PC-9 (cell line): Measurements from ENCODE around the gene BHLHA15. TPM values are rescaled to one million over a fixed set of nuclear protein-coding genes. Genes with fewer than 3 reads are reported as not detected.

Experiments used
- BruUV-seq: library from RNA; stranded (reverse); fragments of 400-500 nt; replicated peaks from 2 replicates; lab custom pipeline; 2021; lab: Mats Ljungman, UMichigan
- CTCF ChIA-PET: fragments of 300-600 bp; sonication (Branson Sonifier 250); formaldehyde crosslinking; loops from one replicate; lab custom pipeline; 2022; ENCODE audit warnings: antibody characterized with exemption; lab: Charles Lee
- POLR2A ChIA-PET: fragments of 300-600 bp; sonication (Branson Sonifier 250); formaldehyde crosslinking; loops from one replicate; lab custom pipeline; 2022; ENCODE audit warnings: antibody characterized with exemption; ENCODE audit not compliant: unreplicated experiment; lab: Charles Lee
- DNase-seq, 2 experiments: peaks; one replicate each; pipeline versions ENCODE4 v3.0.0 to v3.0.0-alpha.2; 2015 to 2022; ENCODE audit warnings: mixed read lengths in 1 of 2
- H2AFZ ChIP-seq: fragments of 200-600 bp; sonication (generic); 2 replicates; pipeline ENCODE4 v1.8.1; 2017; ENCODE audit warnings: antibody characterized with exemption
- H3F3A ChIP-seq: fragments of 200-600 bp; sonication (generic); 2 replicates; pipeline ENCODE4 v1.8.1; 2017; ENCODE audit warnings: antibody characterized with exemption, mild to moderate bottlenecking, low read depth; ENCODE audit not compliant: insufficient read depth
- H3K27ac ChIP-seq: fragments of 200-600 bp; sonication (generic); 2 replicates; pipeline ENCODE4 v1.6.1; 2016; ENCODE audit warnings: mixed run types
- H3K27me3 ChIP-seq: fragments of 200-600 bp; sonication (generic); 2 replicates; pipeline ENCODE4 v1.6.1; 2016; ENCODE audit warnings: low read depth, mixed run types; ENCODE audit not compliant: insufficient read depth
- H3K36me3 ChIP-seq: fragments of 200-600 bp; sonication (generic); 2 replicates; pipeline ENCODE4 v1.6.1; 2016; ENCODE audit warnings: low read depth, mixed run types
- H3K4me1 ChIP-seq: fragments of 200-600 bp; sonication (generic); replicated peaks from 2 replicates; pipeline ENCODE4 v1.6.1; 2016; ENCODE audit warnings: mixed run types; ENCODE audit not compliant: insufficient read depth
- H3K4me2 ChIP-seq: fragments of 200-600 bp; sonication (generic); 2 replicates; pipeline ENCODE4 v1.6.1; 2017; ENCODE audit warnings: mixed run types
- H3K4me3 ChIP-seq: fragments of 200-600 bp; sonication (generic); 2 replicates; pipeline ENCODE4 v1.6.1; 2016; ENCODE audit warnings: mixed run types
- H3K79me2 ChIP-seq: fragments of 200-600 bp; sonication (generic); 2 replicates; pipeline ENCODE4 v1.6.1; 2017; ENCODE audit warnings: low read depth, mixed run types
- H3K9me2 ChIP-seq: fragments of 200-600 bp; sonication (generic); 2 replicates; pipeline ENCODE4 v1.8.1; 2017; ENCODE audit warnings: mild to moderate bottlenecking; ENCODE audit not compliant: insufficient read depth
- H3K9me3 ChIP-seq: fragments of 200-600 bp; sonication (generic); 2 replicates; pipeline ENCODE4 v1.8.1; 2016; ENCODE audit warnings: low read depth; ENCODE audit not compliant: insufficient read depth
- H4K20me1 ChIP-seq: fragments of 200-600 bp; sonication (generic); 2 replicates; pipeline ENCODE4 v1.8.1; 2017; ENCODE audit not compliant: insufficient read depth
- EZH2 ChIP-seq: fragments of 200-600 bp; sonication (generic); IDR thresholded peaks from 2 replicates; pipeline ENCODE4 v1.8.0; 2017; ENCODE audit warnings: antibody characterized with exemption, low read depth
- intact Hi-C: fragments of 100-400 bp; cut with micrococcal nuclease; formaldehyde crosslinking; loops from one replicate; pipeline ENCODE4 v1.10.0; 2022; ENCODE audit not compliant: unreplicated experiment
- total RNA-seq: library from RNA; stranded (reverse); gene quantifications from 2 replicates; pipeline ENCODE4 v1.2.3, GENCODE V29; 2021
- TF ChIP-seq, protein P1 (sequence below): fragments of 200-600 bp; sonication (generic); conservative IDR thresholded peaks from 2 replicates; pipeline ENCODE4 v1.6.1; 2017; ENCODE audit warnings: mixed run types, antibody characterized with exemption, mild to moderate bottlenecking, moderate library complexity

BHLHA15 gene
- total RNA-seq, 1 experiment from 2014 or later = 0.79 TPM

- ChIA-PET CTCF (no interaction called here), POLR2A (no interaction called here)
- TF ChIP-seq, protein P1, sequence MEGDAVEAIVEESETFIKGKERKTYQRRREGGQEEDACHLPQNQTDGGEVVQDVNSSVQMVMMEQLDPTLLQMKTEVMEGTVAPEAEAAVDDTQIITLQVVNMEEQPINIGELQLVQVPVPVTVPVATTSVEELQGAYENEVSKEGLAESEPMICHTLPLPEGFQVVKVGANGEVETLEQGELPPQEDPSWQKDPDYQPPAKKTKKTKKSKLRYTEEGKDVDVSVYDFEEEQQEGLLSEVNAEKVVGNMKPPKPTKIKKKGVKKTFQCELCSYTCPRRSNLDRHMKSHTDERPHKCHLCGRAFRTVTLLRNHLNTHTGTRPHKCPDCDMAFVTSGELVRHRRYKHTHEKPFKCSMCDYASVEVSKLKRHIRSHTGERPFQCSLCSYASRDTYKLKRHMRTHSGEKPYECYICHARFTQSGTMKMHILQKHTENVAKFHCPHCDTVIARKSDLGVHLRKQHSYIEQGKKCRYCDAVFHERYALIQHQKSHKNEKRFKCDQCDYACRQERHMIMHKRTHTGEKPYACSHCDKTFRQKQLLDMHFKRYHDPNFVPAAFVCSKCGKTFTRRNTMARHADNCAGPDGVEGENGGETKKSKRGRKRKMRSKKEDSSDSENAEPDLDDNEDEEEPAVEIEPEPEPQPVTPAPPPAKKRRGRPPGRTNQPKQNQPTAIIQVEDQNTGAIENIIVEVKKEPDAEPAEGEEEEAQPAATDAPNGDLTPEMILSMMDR = no peak
- TF ChIP-seq EZH2 = no peak
- Histone ChIP-seq H3K4me3 (no peak overlapping the region), H3K4me1 (no peaks in the 10 kb centered on the region), H3K4me2 (no peak overlapping the region), H3K9me3 (no peaks in the 10 kb centered on the region), H3K79me2 (0 out of 2 replicates have a peak, but pooled peaks cover 2% of the 10 kb centered on the region), H4K20me1 (peaks cover 15% of the 10 kb centered on the region), H2AFZ (no peak overlapping the region), H3F3A (no peaks in the 10 kb centered on the region), H3K9me2 (no peaks in the 10 kb centered on the region), H3K27me3 (no peaks in the 10 kb centered on the region), H3K36me3 (peaks cover 13% of the 10 kb centered on the region; the same call in 1 of the 2 replicates), H3K27ac (no peak overlapping the region)
- no TSS peak for BruUV-seq
- intact Hi-C loops = no loop called here
- DNase-seq = no peak
These were observed 18.3 kb upstream of the BHLHA15 start for GRCh38 chr7:98192781-98193457.

GRCh38 chr7:98193474-98194180, 17.6 kb upstream of the BHLHA15 start:
- peaks cover 13% of the 10 kb centered on the region; the same call in 1 of the 2 replicates for H3K36me3 ChIP-seq
- intact Hi-C loops = no loop called here
- no TSS peak for BruUV-seq

GRCh38 chr7:98194186-98194585, 17.1 kb upstream of the BHLHA15 start:
- intact Hi-C loops = no loop called here
- no peak overlapping the region for H3K4me3 ChIP-seq
- H3K4me2 ChIP-seq = no peak overlapping the region
- no peaks in the 10 kb centered on the region for H3K4me1 ChIP-seq
- H2AFZ ChIP-seq = no peak overlapping the region
- TF ChIP-seq, protein P1 = no peak
- no peak for TF ChIP-seq EZH2
- H3K36me3 ChIP-seq = peaks cover 13% of the 10 kb centered on the region; the same call in 1 of the 2 replicates
- no peaks in the 10 kb centered on the region for H3K27me3 ChIP-seq
- H4K20me1 ChIP-seq = peaks cover 15% of the 10 kb centered on the region
- ChIA-PET CTCF (no interaction called here), POLR2A (no interaction called here)
- peaks cover 3% of the 10 kb centered on the region; the same call in 1 of the 2 replicates for H3F3A ChIP-seq
- no peak overlapping the region for H3K27ac ChIP-seq
- no peaks in the 10 kb centered on the region for H3K9me2 ChIP-seq
- H3K9me3 ChIP-seq = no peaks in the 10 kb centered on the region
- no TSS peak for BruUV-seq
- H3K79me2 ChIP-seq = peaks cover 10% of the 10 kb centered on the region; the same call in 1 of the 2 replicates
- DNase-seq = no peak

More at GRCh38 chr7:98193474-98194180, 17.6 kb upstream of the BHLHA15 start:
- H3K4me2 ChIP-seq = no peak overlapping the region
- no peak overlapping the region for H3K27ac ChIP-seq
- no peak overlapping the region for H2AFZ ChIP-seq
- no peak for DNase-seq
- no peak overlapping the region for H3K4me3 ChIP-seq
- CTCF ChIA-PET = no interaction called here
- no peaks in the 10 kb centered on the region for H3K27me3 ChIP-seq
- H3K79me2 ChIP-seq = peaks cover 7% of the 10 kb centered on the region; the same call in 1 of the 2 replicates
- peaks cover 15% of the 10 kb centered on the region for H4K20me1 ChIP-seq
- no peaks in the 10 kb centered on the region for H3K9me2 ChIP-seq
- H3K4me1 ChIP-seq = no peaks in the 10 kb centered on the region
- TF ChIP-seq, protein P1 = no peak
- no peak for TF ChIP-seq EZH2
- H3K9me3 ChIP-seq = no peaks in the 10 kb centered on the region
- H3F3A ChIP-seq = no peaks in the 10 kb centered on the region
- POLR2A ChIA-PET = no interaction called here
